Natural killer cell (primary cell): Measurements from ENCODE around the gene CD2BP2. TPM values are rescaled to one million over a fixed set of nuclear protein-coding genes. Genes with fewer than 3 reads are reported as not detected.

ENCODE experiments used
- ATAC-seq, 3 donors: fragments of 150-1000 bp in 2 of 3; fragments of 200-7000 bp in 1 of 3; cut with Tn5 transposase; 1 replicate in 1 of 3; 2 replicates in 2 of 3; pipeline ENCODE4 v1.10.0; 2021; ENCODE audit warnings: mild to moderate bottlenecking in 2 of 3, moderate library complexity in 2 of 3
- DNase-seq, 2 donors: peaks; one replicate each; pipeline versions ENCODE4 v3.0.0 to v3.0.0-alpha.2; 2013 to 2021; ENCODE audit warnings: mixed read lengths in 1 of 2
- H3K27ac ChIP-seq: one replicate; pipeline ENCODE4 v1.5.1; 2013; ENCODE audit warnings: mild to moderate bottlenecking, low read length
- H3K27me3 ChIP-seq: one replicate; pipeline ENCODE4 v1.6.1; 2013; ENCODE audit warnings: low read length; ENCODE audit not compliant: control insufficient read depth, insufficient read depth
- H3K36me3 ChIP-seq: one replicate; pipeline ENCODE4 v1.6.1; 2013; ENCODE audit warnings: low read length; ENCODE audit not compliant: control insufficient read depth, insufficient read depth
- H3K4me1 ChIP-seq: one replicate; pipeline ENCODE4 v1.6.1; 2013; ENCODE audit warnings: low read length; ENCODE audit not compliant: control insufficient read depth, insufficient read depth
- H3K4me3 ChIP-seq: one replicate; pipeline ENCODE4 v1.5.1; 2013; ENCODE audit warnings: low read length
- H3K9me3 ChIP-seq: one replicate; pipeline ENCODE4 v1.6.1; 2013; ENCODE audit warnings: low read length; ENCODE audit not compliant: control insufficient read depth, insufficient read depth
- H3K27ac Mint-ChIP-seq, 2 donors: one replicate each; pipeline ENCODE4 v1.8.0; 2022; ENCODE audit warnings: mild to moderate bottlenecking in 2 of 2, mixed read lengths in 2 of 2, moderate library complexity in 1 of 2
- H3K27me3 Mint-ChIP-seq, 2 donors: one replicate each; pipeline ENCODE4 v1.8.0; 2022; ENCODE audit warnings: low read depth in 2 of 2, mixed read lengths in 2 of 2
- H3K36me3 Mint-ChIP-seq: one replicate; pipeline ENCODE4 v1.8.0; 2022; ENCODE audit warnings: mixed read lengths
- H3K4me1 Mint-ChIP-seq, 2 donors: one replicate each; pipeline ENCODE4 v1.8.0; 2022; ENCODE audit warnings: mixed read lengths in 2 of 2
- H3K4me3 Mint-ChIP-seq: one replicate; pipeline ENCODE4 v1.8.0; 2022; ENCODE audit warnings: mild to moderate bottlenecking, moderate library complexity, mixed read lengths
- H3K9me3 Mint-ChIP-seq, 2 donors: one replicate each; pipeline ENCODE4 v1.8.0; 2022; ENCODE audit warnings: mixed read lengths in 2 of 2
- WGBS: methylation state at CpG from one replicate; pipeline ENCODE4 v1.1.7; 2013; ENCODE audit warnings: missing lambda C conversion rate; ENCODE audit not compliant: insufficient coverage; 5-methylcytosine and 5-hydroxymethylcytosine counted together
- intact Hi-C: fragments of 100-400 bp; cut with micrococcal nuclease; formaldehyde crosslinking; loops from one replicate; pipeline ENCODE4 v1.14.2; 2022
- total RNA-seq, 4 donors: library from RNA; stranded (reverse); fragments of 120-200 nt in 1 of 4; gene quantifications; one replicate each; pipeline versions ENCODE4 v1.2.3 to v1.2.4, GENCODE V29; 2013 to 2022
- TF ChIP-seq, protein P1 (sequence below): fragments of 200-600 bp; IDR thresholded peaks from one replicate; pipeline ENCODE4 v1.8.0; 2022; ENCODE audit warnings: antibody characterized with exemption

The CD2BP2 gene
- total RNA-seq: 100 to 1,000 TPM in 1 of 3 donors, 10 to 100 TPM in 2; 79.5 to 104 (median 87.7) TPM
- total RNA-seq (2013): 47.1 TPM

DNA sequence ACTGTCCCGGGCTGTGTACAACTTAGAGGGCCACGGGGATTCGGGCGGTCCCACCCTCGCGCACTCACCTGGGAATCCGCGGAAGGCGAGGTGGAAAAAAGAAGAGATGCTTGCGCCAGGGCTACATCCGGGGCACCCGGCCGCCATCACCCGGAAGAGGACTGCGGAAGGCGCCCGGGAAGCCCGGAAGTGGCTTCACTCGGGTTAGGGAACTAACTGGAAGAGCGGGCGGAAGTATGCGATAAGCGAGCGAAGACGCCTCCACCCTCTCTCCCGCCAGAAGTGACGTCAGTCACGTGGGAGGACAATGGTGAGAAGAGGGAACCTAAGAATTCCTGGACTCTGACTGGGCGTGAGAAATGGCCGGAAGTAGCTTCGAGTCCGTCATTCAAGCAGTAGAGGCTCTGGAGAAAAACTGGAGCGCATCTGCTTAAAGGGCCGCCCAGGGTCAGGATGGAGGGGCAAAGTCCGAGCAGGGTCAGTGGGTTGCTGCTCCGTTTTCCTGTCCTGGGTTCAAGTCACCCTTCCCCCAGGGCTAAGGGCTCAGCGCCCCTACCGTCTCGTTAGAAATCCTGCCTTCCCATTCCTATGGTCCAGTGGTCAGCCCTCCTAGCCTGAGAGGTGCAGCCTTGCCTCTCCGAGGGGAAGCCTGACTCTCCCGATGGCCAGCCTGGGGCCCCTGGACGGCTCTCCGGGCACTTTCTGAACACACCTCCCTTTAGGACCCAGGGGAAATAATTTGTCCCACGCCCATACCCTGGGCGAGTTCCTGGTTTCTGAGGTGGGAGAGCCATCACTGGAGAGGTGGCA lies at the start of gene CD2BP2:
Gene CD2BP2 (minus strand): TSS at position 165 of the 810 bp plus-strand sequence. CDS start 627 bp downstream, outside the sequence.
- H3K9me3 Mint-ChIP-seq: no peaks in the 10 kb centered on the region
- Histone ChIP-seq H3K27me3 (no peaks in the 10 kb centered on the region), H3K4me3 (peak within 1 kb of the TSS; percentile 51), H3K9me3 (no peaks in the 10 kb centered on the region), H3K36me3 (peaks cover 47% of the 10 kb centered on the region), H3K27ac (peak within 1 kb of the TSS; percentile 91), H3K4me1 (peaks cover 52% of the 10 kb centered on the region)
- intact Hi-C loops: loop anchor here (1.0 kb wide), 1 partner anchor 15 kb away; the partner anchor contains the start of gene TBC1D10B
- H3K4me3 Mint-ChIP-seq: peak within 1 kb of the TSS; percentile 95
- no peaks in the 10 kb centered on the region for H3K27me3 Mint-ChIP-seq
- TF ChIP-seq, protein P1, sequence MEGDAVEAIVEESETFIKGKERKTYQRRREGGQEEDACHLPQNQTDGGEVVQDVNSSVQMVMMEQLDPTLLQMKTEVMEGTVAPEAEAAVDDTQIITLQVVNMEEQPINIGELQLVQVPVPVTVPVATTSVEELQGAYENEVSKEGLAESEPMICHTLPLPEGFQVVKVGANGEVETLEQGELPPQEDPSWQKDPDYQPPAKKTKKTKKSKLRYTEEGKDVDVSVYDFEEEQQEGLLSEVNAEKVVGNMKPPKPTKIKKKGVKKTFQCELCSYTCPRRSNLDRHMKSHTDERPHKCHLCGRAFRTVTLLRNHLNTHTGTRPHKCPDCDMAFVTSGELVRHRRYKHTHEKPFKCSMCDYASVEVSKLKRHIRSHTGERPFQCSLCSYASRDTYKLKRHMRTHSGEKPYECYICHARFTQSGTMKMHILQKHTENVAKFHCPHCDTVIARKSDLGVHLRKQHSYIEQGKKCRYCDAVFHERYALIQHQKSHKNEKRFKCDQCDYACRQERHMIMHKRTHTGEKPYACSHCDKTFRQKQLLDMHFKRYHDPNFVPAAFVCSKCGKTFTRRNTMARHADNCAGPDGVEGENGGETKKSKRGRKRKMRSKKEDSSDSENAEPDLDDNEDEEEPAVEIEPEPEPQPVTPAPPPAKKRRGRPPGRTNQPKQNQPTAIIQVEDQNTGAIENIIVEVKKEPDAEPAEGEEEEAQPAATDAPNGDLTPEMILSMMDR: no peak
- H3K36me3 Mint-ChIP-seq: no peaks in the 10 kb centered on the region
- peak; percentile 57 to 86 (median 78) for ATAC-seq
- DNase-seq: peak; percentile 80 to 96
- under 1% methylated on average over 42 of the region's 45 CpGs for WGBS
- H3K4me1 Mint-ChIP-seq: peaks cover 63 to 67% of the 10 kb centered on the region in 2 donors
- peak within 1 kb of the TSS; percentile 96 to 98 for H3K27ac Mint-ChIP-seq

DNA sequence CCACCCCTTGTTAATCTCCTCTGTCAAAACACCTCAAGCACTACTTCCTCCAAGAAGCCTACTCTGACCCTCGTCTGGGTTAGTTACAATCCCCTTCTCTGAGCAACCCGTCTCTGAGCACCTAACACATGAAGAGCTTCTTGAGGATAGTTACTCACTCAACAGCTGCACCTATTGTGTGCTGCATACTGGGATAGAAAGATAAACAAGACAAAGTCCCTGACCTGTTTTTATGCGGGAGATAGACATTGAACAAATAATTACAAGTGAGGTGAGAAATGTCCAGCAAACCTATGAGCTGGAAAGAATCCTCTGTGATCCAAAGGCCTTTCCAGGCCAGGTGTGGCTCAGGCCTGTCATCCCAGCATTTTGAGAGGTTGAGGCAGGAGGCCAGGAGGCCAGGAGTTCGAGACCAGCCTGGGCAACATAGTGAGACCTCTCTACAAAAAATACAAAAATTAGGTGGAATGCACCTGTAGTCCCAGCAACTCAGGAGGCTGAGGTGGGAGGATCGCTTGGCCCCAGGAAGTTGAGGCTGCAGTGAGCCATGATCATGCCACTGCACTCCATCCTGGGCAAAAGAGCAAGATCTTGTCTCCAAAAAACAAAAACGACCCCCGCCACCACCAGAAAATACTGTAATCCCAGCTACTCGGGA lies 46.8 kb upstream of the CD2BP2 start:
- Mint-ChIP-seq H3K4me3 (peak overlapping the region; percentile 89), H3K27ac (peak overlapping the region in 1 of 2 donors; percentile 88), H3K9me3 (no peaks in the 10 kb centered on the region), H3K27me3 (peaks cover 0 to 7% of the 10 kb centered on the region in 2 donors), H3K4me1 (peaks cover 17 to 44% of the 10 kb centered on the region in 2 donors), H3K36me3 (no peaks in the 10 kb centered on the region)
- TF ChIP-seq, protein P1: no peak
- no peak overlapping the region for H3K4me3 ChIP-seq
- DNase-seq (no peak), ATAC-seq (no peak)
- H3K36me3 ChIP-seq: no peaks in the 10 kb centered on the region
- H3K9me3 ChIP-seq: no peaks in the 10 kb centered on the region
- peaks cover 3% of the 10 kb centered on the region for H3K27me3 ChIP-seq
- H3K27ac ChIP-seq: no peak overlapping the region
- intact Hi-C loops: loop anchor here (10.0 kb wide), 1 partner anchor 337 kb away; the partner anchor contains the start of gene ALDOA
- peaks cover 49% of the 10 kb centered on the region for H3K4me1 ChIP-seq
- 87% methylated on average over 8 of the region's 8 CpGs for WGBS

DNA sequence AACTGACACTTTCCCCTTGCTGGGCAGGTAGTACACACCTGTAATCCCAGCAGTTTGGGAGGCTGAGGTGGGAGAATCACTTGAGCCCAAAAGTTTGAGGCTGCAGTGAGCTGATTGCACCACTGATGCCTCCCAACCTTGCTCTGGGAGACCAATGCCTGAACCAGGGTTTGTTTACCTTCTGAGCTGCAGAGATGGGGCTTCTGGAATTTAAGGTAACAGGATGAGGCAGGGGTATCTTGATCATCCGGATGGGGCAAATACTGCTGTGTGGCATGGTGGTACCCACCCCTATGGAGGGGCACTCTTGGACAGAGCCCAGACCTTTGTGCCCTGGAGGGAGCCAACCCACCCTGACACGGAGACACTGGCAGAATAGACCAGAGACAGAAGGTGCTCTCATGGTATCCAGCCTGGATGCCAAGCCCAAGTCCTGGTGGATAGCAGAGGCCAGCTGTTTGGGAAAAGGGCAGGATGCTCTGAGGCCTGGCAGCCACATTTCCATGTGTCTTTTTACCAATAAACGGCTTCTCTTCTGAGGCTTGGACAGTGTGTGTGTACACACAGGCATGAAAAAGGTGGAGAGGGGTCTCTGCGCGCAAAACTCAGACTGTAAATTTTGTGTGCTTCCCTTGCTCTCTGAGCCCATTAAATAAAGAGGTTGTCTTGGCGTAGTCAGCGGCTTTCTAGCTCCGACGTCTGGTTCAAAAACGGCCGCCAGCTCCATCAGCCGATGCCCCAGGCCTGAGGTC lies 44.5 kb upstream of the CD2BP2 start:
- peaks cover 0 to 7% of the 10 kb centered on the region in 2 donors for H3K27me3 Mint-ChIP-seq
- peak overlapping the region; percentile 67 to 88 for H3K27ac Mint-ChIP-seq
- no peaks in the 10 kb centered on the region for H3K36me3 ChIP-seq
- WGBS: 22% methylated on average over 12 of the region's 12 CpGs
- H3K4me1 Mint-ChIP-seq: peaks cover 29 to 60% of the 10 kb centered on the region in 2 donors
- TF ChIP-seq, protein P1: no peak
- H3K27ac ChIP-seq: no peak overlapping the region
- no peaks in the 10 kb centered on the region for H3K9me3 ChIP-seq
- H3K4me3 ChIP-seq: peak overlapping the region; percentile 44
- peaks cover 3% of the 10 kb centered on the region for H3K27me3 ChIP-seq
- peak overlapping the region; percentile 89 for H3K4me3 Mint-ChIP-seq
- DNase-seq: no peak
- intact Hi-C loops: loop anchor here (10.0 kb wide), 1 partner anchor 335 kb away; the partner anchor contains the start of gene ALDOA
- H3K36me3 Mint-ChIP-seq: no peaks in the 10 kb centered on the region
- no peak for ATAC-seq
- no peaks in the 10 kb centered on the region for H3K9me3 Mint-ChIP-seq
- peaks cover 63% of the 10 kb centered on the region for H3K4me1 ChIP-seq
